Neural cell (in vitro differentiated cells): ENCODE measurements around the gene CACNA1B. TPM values are rescaled to one million over a fixed set of nuclear protein-coding genes. Genes with fewer than 3 reads are reported as not detected.

Experiments used
- H2AFZ ChIP-seq: fragments of 200-600, 300-800 bp; sonication (generic), shearing (Covaris generic); 2 replicates; pipeline ENCODE4 v1.6.0; 2014; ENCODE audit warnings: low read depth, mild to moderate bottlenecking, antibody characterized with exemption, low read length, moderate library complexity
- H3F3A ChIP-seq: fragments of 200-600 bp; shearing (Covaris generic); 2 replicates; pipeline ENCODE4 v1.6.1; 2016; ENCODE audit warnings: mild to moderate bottlenecking, moderate library complexity, mixed read lengths, antibody characterized with exemption, low read length; ENCODE audit not compliant: insufficient read depth, poor library complexity, severe bottlenecking
- H3K27ac ChIP-seq: fragments of 200-600, 300-800 bp; sonication (generic), shearing (Covaris generic); 2 replicates; pipeline ENCODE4 v1.5.1; 2014; ENCODE audit warnings: mild to moderate bottlenecking, low read length, moderate library complexity
- H3K27me3 ChIP-seq: fragments of 300-800, 200-600 bp; sonication (generic), shearing (Covaris generic); 2 replicates; pipeline ENCODE4 v1.6.0; 2014; ENCODE audit warnings: mild to moderate bottlenecking, low read depth, low read length, moderate library complexity; ENCODE audit not compliant: insufficient read depth
- H3K36me3 ChIP-seq: fragments of 300-800, 200-600 bp; sonication (generic), shearing (Covaris generic); 2 replicates; pipeline ENCODE4 v1.5.1; 2014; ENCODE audit warnings: mild to moderate bottlenecking, antibody characterized with exemption, low read length, moderate library complexity; ENCODE audit not compliant: insufficient read depth
- H3K4me2 ChIP-seq: fragments of 300-800, 200-600 bp; sonication (generic), shearing (Covaris generic); 2 replicates; pipeline ENCODE4 v1.6.0; 2014; ENCODE audit warnings: mild to moderate bottlenecking, low read length
- H3K4me3 ChIP-seq: fragments of 300-800, 200-600 bp; sonication (generic), shearing (Covaris generic); 2 replicates; pipeline ENCODE4 v1.5.1; 2014; ENCODE audit warnings: mild to moderate bottlenecking, low read length, moderate library complexity
- H3K79me2 ChIP-seq: fragments of 200-600 bp; shearing (Covaris generic); replicated peaks from 2 replicates; pipeline ENCODE4 v1.6.0; 2014; ENCODE audit warnings: mild to moderate bottlenecking, low read length, moderate library complexity; ENCODE audit not compliant: insufficient read depth
- H3K9ac ChIP-seq: fragments of 300-800, 200-600 bp; sonication (generic), shearing (Covaris generic); 2 replicates; pipeline ENCODE4 v1.6.1; 2016; ENCODE audit warnings: mild to moderate bottlenecking, low read length, mixed read lengths
- H3K9me2 ChIP-seq: fragments of 200-600 bp; shearing (Covaris generic); 2 replicates; pipeline ENCODE4 v1.6.1; 2016; ENCODE audit warnings: mild to moderate bottlenecking, low read length, mixed read lengths; ENCODE audit not compliant: insufficient read depth
- H3K9me3 ChIP-seq: fragments of 200-600, 300-800 bp; sonication (generic), shearing (Covaris generic); 2 replicates; pipeline ENCODE4 v1.6.1; 2016; ENCODE audit warnings: mild to moderate bottlenecking, mixed run types, low read length, moderate library complexity, mixed read lengths
- H4K20me1 ChIP-seq: fragments of 200-600 bp; shearing (Covaris generic); 2 replicates; pipeline ENCODE4 v1.6.1; 2016; ENCODE audit warnings: mild to moderate bottlenecking, mixed run types; ENCODE audit not compliant: insufficient read depth
- CTCF ChIP-seq: fragments of 450-650 bp; IDR thresholded peaks from 2 replicates; pipeline ENCODE4 v1.5.1; 2014; ENCODE audit warnings: antibody characterized with exemption, mild to moderate bottlenecking, moderate library complexity; ENCODE audit not compliant: poor library complexity, severe bottlenecking
- EP300 ChIP-seq: fragments of 450-650 bp; conservative IDR thresholded peaks from 2 replicates; pipeline ENCODE4 v1.6.1; 2014; ENCODE audit warnings: antibody characterized with exemption, mild to moderate bottlenecking, moderate library complexity; ENCODE audit not compliant: poor library complexity, severe bottlenecking
- EZH2 ChIP-seq: fragments of 200-600, 300-800 bp; shearing (Covaris generic), sonication (generic); IDR thresholded peaks from 2 replicates; pipeline ENCODE4 v1.6.1; 2014; ENCODE audit warnings: antibody characterized with exemption, low read length, borderline replicate concordance, mild to moderate bottlenecking; ENCODE audit not compliant: insufficient read depth, poor library complexity, severe bottlenecking
- MXI1 ChIP-seq: fragments of 450-650 bp; conservative IDR thresholded peaks from 2 replicates; pipeline ENCODE4 v1.6.1; 2014; ENCODE audit warnings: antibody characterized with exemption, mild to moderate bottlenecking; ENCODE audit not compliant: poor library complexity, severe bottlenecking
- POLR2AphosphoS5 ChIP-seq: IDR thresholded peaks from 2 replicates; pipeline ENCODE4 v1.6.1; 2012
- RAD21 ChIP-seq: fragments of 450-650 bp; conservative IDR thresholded peaks from 2 replicates; pipeline ENCODE4 v1.6.1; 2014; ENCODE audit warnings: antibody characterized with exemption, mild to moderate bottlenecking, moderate library complexity
- REST ChIP-seq: IDR thresholded peaks from 2 replicates; pipeline ENCODE4 v1.6.1; 2012; ENCODE audit warnings: borderline replicate concordance
- SMC3 ChIP-seq: fragments of 450-650 bp; conservative IDR thresholded peaks from 2 replicates; pipeline ENCODE4 v1.6.1; 2014; ENCODE audit warnings: antibody characterized with exemption, mild to moderate bottlenecking, moderate library complexity; ENCODE audit not compliant: poor library complexity
- TAF1 ChIP-seq: IDR thresholded peaks from 2 replicates; pipeline ENCODE4 v1.6.1; 2012; ENCODE audit warnings: low read depth
- polyA plus RNA-seq: library from polyadenylated mRNA; depleted of rRNA; stranded (reverse); fragments of >200 nt; gene quantifications from 2 replicates; pipeline ENCODE4 v1.2.3, GENCODE V29; 2014

Gene CACNA1B
- polyA plus RNA-seq, 1 donor from 2014 or later = 5.8 TPM

- no peak overlapping the region for H3K9ac ChIP-seq
- no peak overlapping the region for H2AFZ ChIP-seq
- no peaks in the 10 kb centered on the region for H3K79me2 ChIP-seq
- no peak overlapping the region for H3K4me3 ChIP-seq
- H3K9me3 ChIP-seq = no peaks in the 10 kb centered on the region
- peaks cover 22% of the 10 kb centered on the region for H3K27me3 ChIP-seq
- H3K27ac ChIP-seq = no peak overlapping the region
- no peaks in the 10 kb centered on the region for H3K36me3 ChIP-seq
- TF ChIP-seq EP300 = no peak
- H3K4me2 ChIP-seq = no peak overlapping the region
- H3K9me2 ChIP-seq = no peaks in the 10 kb centered on the region
- no peaks in the 10 kb centered on the region for H4K20me1 ChIP-seq
- no peaks in the 10 kb centered on the region for H3F3A ChIP-seq
These were observed 143.9 kb downstream of the CACNA1B start for GRCh38 chr9:138021251-138022056.

GRCh38 chr9:138022121-138022741 is 144.6 kb downstream of the CACNA1B start:
- H3K27me3 ChIP-seq = peaks cover 22% of the 10 kb centered on the region
- no peaks in the 10 kb centered on the region for H4K20me1 ChIP-seq
- no peak overlapping the region for H3K9ac ChIP-seq
- H3K36me3 ChIP-seq = no peaks in the 10 kb centered on the region
- no peak overlapping the region for H2AFZ ChIP-seq
- H3K79me2 ChIP-seq = no peaks in the 10 kb centered on the region
- H3K4me3 ChIP-seq = no peak overlapping the region
- no peaks in the 10 kb centered on the region for H3F3A ChIP-seq
- TF ChIP-seq EP300 = no peak
- TF ChIP-seq POLR2AphosphoS5 = no peak
- no peak for TF ChIP-seq TAF1
- TF ChIP-seq SMC3 = no peak
- no peak for TF ChIP-seq EZH2
- TF ChIP-seq REST = no peak
- TF ChIP-seq CTCF = no peak
- no peak for TF ChIP-seq RAD21
- TF ChIP-seq MXI1 = no peak
- no peak overlapping the region for H3K4me2 ChIP-seq
- no peaks in the 10 kb centered on the region for H3K9me3 ChIP-seq
- no peaks in the 10 kb centered on the region for H3K9me2 ChIP-seq
- no peak overlapping the region for H3K27ac ChIP-seq
